GM12875 (cell line): Measurements from ENCODE around the gene TRIP13.
"Not testable (repeated sequence)": the region's sequence is repeated elsewhere in the genome, so short reads cannot be mapped to it uniquely, and the experiment has no call there.

Experiments used
- H3K4me3 ChIP-seq: one replicate; pipeline ENCODE4 v1.5.1; 2011; ENCODE audit warnings: low read depth, low read length, control low read depth
- CTCF ChIP-seq: IDR thresholded peaks from 2 replicates; pipeline ENCODE4 v1.5.1; 2011; ENCODE audit warnings: low read depth, mild to moderate bottlenecking, control low read depth, inconsistent platforms, low read length, moderate library complexity, borderline replicate concordance; ENCODE audit not compliant: insufficient read depth

Gene TRIP13

GRCh38 chr5:875931-876330 lies 16.8 kb upstream of the TRIP13 start:
- no peak for TF ChIP-seq CTCF
- H3K4me3 ChIP-seq, result no peak overlapping the region

GRCh38 chr5:876398-877365 lies 16.0 kb upstream of the TRIP13 start:
- no peak overlapping the region for H3K4me3 ChIP-seq
- no peak for TF ChIP-seq CTCF

- TF ChIP-seq CTCF, result no peak
- no peak overlapping the region for H3K4me3 ChIP-seq
Observed at GRCh38 chr5:878125-878524, 14.6 kb upstream of the TRIP13 start.

- not testable (repeated sequence) for H3K4me3 ChIP-seq
Observed at GRCh38 chr5:878677-879076, 14.0 kb upstream of the TRIP13 start.

GRCh38 chr5:880816-881550 lies 11.7 kb upstream of the TRIP13 start:
- H3K4me3 ChIP-seq, result no peak overlapping the region
- no peak for TF ChIP-seq CTCF

GRCh38 chr5:881551-881935 lies 11.1 kb upstream of the TRIP13 start:
- no peak overlapping the region for H3K4me3 ChIP-seq
- no peak for TF ChIP-seq CTCF

GRCh38 chr5:882253-883183 lies 10.2 kb upstream of the TRIP13 start:
- TF ChIP-seq CTCF, result no peak
- no peak overlapping the region for H3K4me3 ChIP-seq
